B cell (primary cell): ENCODE results near the gene SUCLG1.

Experiments used
- EZH2 ChIP-seq: IDR thresholded peaks from 2 replicates; pipeline ENCODE4 v1.6.1; 2012; ENCODE audit warnings: borderline replicate concordance, low read depth, mild to moderate bottlenecking, moderate library complexity, low read length; ENCODE audit not compliant: insufficient read depth, poor library complexity, severe bottlenecking
- TF ChIP-seq, protein P1 (sequence below): fragments of 200-600 bp; IDR thresholded peaks from one replicate; pipeline ENCODE4 v1.8.0; 2022; ENCODE audit warnings: antibody characterized with exemption, mild to moderate bottlenecking

DNA sequence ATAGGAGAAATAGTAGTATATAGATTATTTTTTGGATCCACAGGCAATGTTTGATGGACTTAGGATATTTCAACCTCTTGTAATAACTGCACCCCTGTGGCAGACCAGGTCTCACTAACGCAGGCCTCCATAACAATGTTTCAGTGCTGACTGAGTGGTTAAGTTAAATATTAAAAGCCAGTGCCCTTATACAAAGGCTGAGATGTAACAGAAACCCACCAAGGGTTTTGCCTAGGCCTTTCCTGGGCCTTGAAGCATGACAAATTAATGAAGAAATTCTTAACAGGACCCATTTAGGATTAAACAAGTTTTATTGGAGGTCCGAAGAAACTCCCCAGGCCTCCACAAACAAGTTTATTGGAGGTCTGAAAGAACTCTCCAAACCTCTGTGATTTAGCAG lies 1.6 kb upstream of the SUCLG1 start:
- TF ChIP-seq, protein P1, sequence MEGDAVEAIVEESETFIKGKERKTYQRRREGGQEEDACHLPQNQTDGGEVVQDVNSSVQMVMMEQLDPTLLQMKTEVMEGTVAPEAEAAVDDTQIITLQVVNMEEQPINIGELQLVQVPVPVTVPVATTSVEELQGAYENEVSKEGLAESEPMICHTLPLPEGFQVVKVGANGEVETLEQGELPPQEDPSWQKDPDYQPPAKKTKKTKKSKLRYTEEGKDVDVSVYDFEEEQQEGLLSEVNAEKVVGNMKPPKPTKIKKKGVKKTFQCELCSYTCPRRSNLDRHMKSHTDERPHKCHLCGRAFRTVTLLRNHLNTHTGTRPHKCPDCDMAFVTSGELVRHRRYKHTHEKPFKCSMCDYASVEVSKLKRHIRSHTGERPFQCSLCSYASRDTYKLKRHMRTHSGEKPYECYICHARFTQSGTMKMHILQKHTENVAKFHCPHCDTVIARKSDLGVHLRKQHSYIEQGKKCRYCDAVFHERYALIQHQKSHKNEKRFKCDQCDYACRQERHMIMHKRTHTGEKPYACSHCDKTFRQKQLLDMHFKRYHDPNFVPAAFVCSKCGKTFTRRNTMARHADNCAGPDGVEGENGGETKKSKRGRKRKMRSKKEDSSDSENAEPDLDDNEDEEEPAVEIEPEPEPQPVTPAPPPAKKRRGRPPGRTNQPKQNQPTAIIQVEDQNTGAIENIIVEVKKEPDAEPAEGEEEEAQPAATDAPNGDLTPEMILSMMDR, result no peak
- TF ChIP-seq EZH2, result no peak
